ENCODE measurements around the gene PAX5.

- TF ChIP-seq EP300 (IDR thresholded peaks at IDR 0.05; ENCODE audit: borderline replicate concordance), result no peak
- no peak for TF ChIP-seq CEBPB (IDR thresholded peaks at IDR 0.05)
- TF ChIP-seq EGR1 (IDR thresholded peaks at IDR 0.05), result no peak
- TF ChIP-seq NFIC (IDR thresholded peaks at IDR 0.05), result no peak
- no peak for TF ChIP-seq TAF1 (IDR thresholded peaks at IDR 0.05; ENCODE audit: low read depth)
- TF ChIP-seq REST (IDR thresholded peaks at IDR 0.05; ENCODE audit: low read depth), result no peak
- TF ChIP-seq CREB1 (IDR thresholded peaks at IDR 0.05; ENCODE audit: low read depth), result no peak
- no peak for TF ChIP-seq ZBTB7A (IDR thresholded peaks at IDR 0.05; ENCODE audit: low read depth)
- no peak for TF ChIP-seq MAX (IDR thresholded peaks at IDR 0.05)
- no peak for TF ChIP-seq RAD21 (IDR thresholded peaks at IDR 0.05; ENCODE audit: low read depth)
- no peak for TF ChIP-seq USF1 (IDR thresholded peaks at IDR 0.05)
- TF ChIP-seq FOXM1 (IDR thresholded peaks at IDR 0.05; ENCODE audit: borderline replicate concordance, low read depth), result no peak
- TF ChIP-seq TEAD4 (IDR thresholded peaks at IDR 0.05), result no peak
- TF ChIP-seq YY1 (IDR thresholded peaks at IDR 0.05; ENCODE audit: low read depth), result no peak
Observed at GRCh38 chr9:36797471-36798220, 236.4 kb downstream of the PAX5 start.
